Hepatocyte (in vitro differentiated cells): ENCODE measurements around the gene COL6A5. TPM values are rescaled to one million over a fixed set of nuclear protein-coding genes. Genes with fewer than 3 reads are reported as not detected.

Source experiments
- DNase-seq: peaks from one replicate; pipeline ENCODE4 v3.0.0-alpha.2; 2016; ENCODE audit warnings: low spot score
- H2AFZ ChIP-seq: fragments of 200-600 bp; sonication (generic); 2 replicates; pipeline ENCODE4 v1.6.0; 2016; ENCODE audit warnings: antibody characterized with exemption, mild to moderate bottlenecking
- H3K27ac ChIP-seq: fragments of 200-600 bp; sonication (generic); 2 replicates; pipeline ENCODE4 v1.5.1; 2016; ENCODE audit warnings: mild to moderate bottlenecking
- H3K27me3 ChIP-seq: fragments of 200-600 bp; sonication (generic); 2 replicates; pipeline ENCODE4 v1.6.1; 2016
- H3K36me3 ChIP-seq: fragments of 200-600 bp; sonication (generic); replicated peaks from 2 replicates; pipeline ENCODE4 v1.5.1; 2016; ENCODE audit warnings: low read depth; ENCODE audit not compliant: insufficient read depth
- H3K4me1 ChIP-seq: fragments of 200-600 bp; sonication (generic); 2 replicates; pipeline ENCODE4 v1.5.1; 2016; ENCODE audit warnings: mild to moderate bottlenecking, moderate library complexity; ENCODE audit not compliant: insufficient read depth
- H3K4me2 ChIP-seq: fragments of 200-600 bp; sonication (generic); 2 replicates; pipeline ENCODE4 v1.6.0; 2016
- H3K4me3 ChIP-seq: fragments of 200-600 bp; sonication (generic); 2 replicates; pipeline ENCODE4 v1.5.1; 2016; ENCODE audit warnings: mild to moderate bottlenecking
- H3K79me2 ChIP-seq: fragments of 200-600 bp; sonication (generic); 2 replicates; pipeline ENCODE4 v1.6.0; 2017; ENCODE audit warnings: mild to moderate bottlenecking
- H3K9me2 ChIP-seq: fragments of 200-600 bp; sonication (generic); replicated peaks from 2 replicates; pipeline ENCODE4 v1.6.0; 2017; ENCODE audit warnings: mild to moderate bottlenecking; ENCODE audit not compliant: insufficient read depth
- H3K9me3 ChIP-seq: fragments of 200-600 bp; sonication (generic); 2 replicates; pipeline ENCODE4 v1.5.1; 2016; ENCODE audit warnings: low read depth, mild to moderate bottlenecking
- H4K20me1 ChIP-seq: fragments of 200-600 bp; sonication (generic); 2 replicates; pipeline ENCODE4 v1.6.0; 2016; ENCODE audit warnings: mild to moderate bottlenecking; ENCODE audit not compliant: insufficient read depth, poor library complexity, severe bottlenecking
- EZH2 ChIP-seq: fragments of 200-600 bp; sonication (generic); IDR thresholded peaks from 2 replicates; pipeline ENCODE4 v1.6.1; 2016; ENCODE audit warnings: antibody characterized with exemption, mild to moderate bottlenecking, borderline replicate concordance
- EZH2phosphoT487 ChIP-seq: fragments of 200-600 bp; sonication (generic); IDR thresholded peaks from one replicate; pipeline ENCODE4 v1.6.1; 2018; ENCODE audit warnings: antibody characterized with exemption, mild to moderate bottlenecking, low read depth, moderate library complexity; ENCODE audit not compliant: unreplicated experiment, severe bottlenecking
- WGBS: methylation state at CpG from one replicate; pipeline ENCODE4 v1.1.6; 2016; ENCODE audit warnings: low lambda C conversion rate; ENCODE audit errors: missing lambda C conversion rate; 5-methylcytosine and 5-hydroxymethylcytosine counted together
- polyA plus RNA-seq: library from polyadenylated mRNA; unstranded; fragments of >200 nt; fragmentation: Nextera tagmentation; extraction: Ambion mirVana; gene quantifications from 2 replicates; pipeline ENCODE4 v1.2.1, GENCODE V29; 2016
- total RNA-seq: library from RNA; depleted of rRNA; stranded (reverse); fragments of >200 nt; gene quantifications from 2 replicates; pipeline ENCODE4 v1.2.3, GENCODE V29; 2014
- TF ChIP-seq, protein P1 (sequence below): fragments of 200-600 bp; sonication (generic); IDR thresholded peaks from 2 replicates; pipeline ENCODE4 v1.5.1; 2016; ENCODE audit warnings: antibody characterized with exemption, mild to moderate bottlenecking; ENCODE audit not compliant: poor library complexity

COL6A5 gene
- total and polyA plus RNA-seq, 2 experiments from 2014 or later, result 0.11 to 1.1 TPM

DNA sequence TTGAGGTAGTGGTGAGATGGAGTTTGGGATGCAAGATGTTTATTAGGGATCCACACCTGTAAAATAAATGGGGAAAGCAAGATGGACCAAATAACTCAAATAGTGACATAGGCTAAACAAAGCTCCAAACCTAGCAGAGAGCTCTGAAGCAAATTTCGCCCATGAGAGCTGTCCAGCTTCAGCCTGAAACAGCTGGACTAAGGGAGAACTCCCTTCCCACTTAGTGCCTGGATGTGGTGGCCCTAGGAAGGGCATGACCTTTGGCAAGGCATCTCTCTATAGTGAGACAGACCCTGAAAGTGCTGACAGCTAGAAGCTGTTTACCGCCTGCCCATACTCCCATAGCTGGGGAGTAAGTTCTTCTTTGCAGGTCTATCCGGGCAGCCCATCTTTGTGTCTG lies 48.1 kb downstream of the COL6A5 start:
- Histone ChIP-seq H3K9me3 (no peaks in the 10 kb centered on the region), H3K27ac (no peak overlapping the region), H3K27me3 (no peaks in the 10 kb centered on the region), H3K4me1 (peaks cover 10% of the 10 kb centered on the region), H3K4me2 (no peak overlapping the region), H2AFZ (no peak overlapping the region), H3K9me2 (no peaks in the 10 kb centered on the region), H4K20me1 (no peaks in the 10 kb centered on the region), H3K36me3 (no peaks in the 10 kb centered on the region), H3K79me2 (no peaks in the 10 kb centered on the region), H3K4me3 (no peak overlapping the region)
- TF ChIP-seq EZH2phosphoT487 (no peak), EZH2 (no peak)
- TF ChIP-seq, protein P1, sequence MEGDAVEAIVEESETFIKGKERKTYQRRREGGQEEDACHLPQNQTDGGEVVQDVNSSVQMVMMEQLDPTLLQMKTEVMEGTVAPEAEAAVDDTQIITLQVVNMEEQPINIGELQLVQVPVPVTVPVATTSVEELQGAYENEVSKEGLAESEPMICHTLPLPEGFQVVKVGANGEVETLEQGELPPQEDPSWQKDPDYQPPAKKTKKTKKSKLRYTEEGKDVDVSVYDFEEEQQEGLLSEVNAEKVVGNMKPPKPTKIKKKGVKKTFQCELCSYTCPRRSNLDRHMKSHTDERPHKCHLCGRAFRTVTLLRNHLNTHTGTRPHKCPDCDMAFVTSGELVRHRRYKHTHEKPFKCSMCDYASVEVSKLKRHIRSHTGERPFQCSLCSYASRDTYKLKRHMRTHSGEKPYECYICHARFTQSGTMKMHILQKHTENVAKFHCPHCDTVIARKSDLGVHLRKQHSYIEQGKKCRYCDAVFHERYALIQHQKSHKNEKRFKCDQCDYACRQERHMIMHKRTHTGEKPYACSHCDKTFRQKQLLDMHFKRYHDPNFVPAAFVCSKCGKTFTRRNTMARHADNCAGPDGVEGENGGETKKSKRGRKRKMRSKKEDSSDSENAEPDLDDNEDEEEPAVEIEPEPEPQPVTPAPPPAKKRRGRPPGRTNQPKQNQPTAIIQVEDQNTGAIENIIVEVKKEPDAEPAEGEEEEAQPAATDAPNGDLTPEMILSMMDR, result no peak
- no peak for DNase-seq
- WGBS, result 81% methylated on average over 3 of the region's 3 CpGs

DNA sequence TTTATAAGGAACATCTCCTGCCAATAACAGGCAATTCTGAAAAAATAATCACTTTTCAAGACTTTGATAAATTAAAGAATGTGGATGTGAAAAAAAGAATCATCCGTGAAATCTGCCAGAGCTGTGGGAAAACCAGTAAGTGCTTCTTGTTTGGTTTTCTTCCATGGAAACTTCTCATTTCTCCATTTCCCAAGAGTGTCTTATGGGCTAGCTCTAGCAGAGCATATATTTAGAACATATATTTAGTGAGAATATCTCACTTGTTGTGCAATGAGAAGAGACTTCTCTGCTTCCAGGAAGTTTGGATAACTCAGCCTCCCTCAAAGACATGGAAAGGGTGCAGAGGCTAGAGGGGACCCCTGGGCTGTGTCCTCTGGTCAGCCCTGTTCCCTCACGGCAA lies 49.9 kb downstream of the COL6A5 start:
- Histone ChIP-seq H3K4me1 (peaks cover 10% of the 10 kb centered on the region), H3K36me3 (no peaks in the 10 kb centered on the region), H4K20me1 (no peaks in the 10 kb centered on the region), H2AFZ (no peak overlapping the region), H3K4me3 (no peak overlapping the region), H3K27me3 (no peaks in the 10 kb centered on the region), H3K9me2 (no peaks in the 10 kb centered on the region), H3K4me2 (no peak overlapping the region), H3K27ac (peak overlapping the region; percentile 32), H3K79me2 (no peaks in the 10 kb centered on the region), H3K9me3 (no peaks in the 10 kb centered on the region)
- no peak for DNase-seq
- 59% methylated on average over 2 of the region's 2 CpGs for WGBS
- TF ChIP-seq EZH2, result no peak
- no peak for TF ChIP-seq EZH2phosphoT487
- TF ChIP-seq, protein P1, result no peak

DNA sequence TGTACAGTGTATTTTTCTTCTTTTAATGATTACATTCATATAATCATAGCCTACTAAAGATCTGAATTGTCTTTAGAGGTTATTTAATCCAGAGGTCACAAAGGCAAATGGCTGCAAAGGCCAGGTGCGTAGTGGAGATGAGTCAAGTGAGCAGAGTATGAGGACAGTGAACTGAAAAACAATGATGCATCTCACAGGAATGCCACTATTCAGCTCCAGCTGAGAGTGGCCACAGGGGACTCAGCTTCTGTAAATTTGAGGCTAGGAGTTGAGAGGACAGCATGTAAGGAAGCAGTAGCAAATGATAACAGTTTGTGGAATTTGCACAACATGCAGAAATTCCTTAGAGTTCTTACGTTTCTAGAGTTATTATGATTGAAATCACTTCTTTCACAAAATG lies 50.4 kb downstream of the COL6A5 start:
- WGBS, result 31% methylated on average over 2 of the region's 2 CpGs
- Histone ChIP-seq H4K20me1 (no peaks in the 10 kb centered on the region), H3K4me3 (no peak overlapping the region), H3K4me1 (peaks cover 10% of the 10 kb centered on the region), H3K27me3 (no peaks in the 10 kb centered on the region), H2AFZ (no peak overlapping the region), H3K9me3 (no peaks in the 10 kb centered on the region), H3K27ac (peak overlapping the region; percentile 32), H3K79me2 (no peaks in the 10 kb centered on the region), H3K9me2 (no peaks in the 10 kb centered on the region), H3K4me2 (no peak overlapping the region), H3K36me3 (no peaks in the 10 kb centered on the region)
- TF ChIP-seq EZH2, result no peak
- TF ChIP-seq EZH2phosphoT487, result no peak
- TF ChIP-seq, protein P1, result no peak
- peak; percentile 43 for DNase-seq

DNA sequence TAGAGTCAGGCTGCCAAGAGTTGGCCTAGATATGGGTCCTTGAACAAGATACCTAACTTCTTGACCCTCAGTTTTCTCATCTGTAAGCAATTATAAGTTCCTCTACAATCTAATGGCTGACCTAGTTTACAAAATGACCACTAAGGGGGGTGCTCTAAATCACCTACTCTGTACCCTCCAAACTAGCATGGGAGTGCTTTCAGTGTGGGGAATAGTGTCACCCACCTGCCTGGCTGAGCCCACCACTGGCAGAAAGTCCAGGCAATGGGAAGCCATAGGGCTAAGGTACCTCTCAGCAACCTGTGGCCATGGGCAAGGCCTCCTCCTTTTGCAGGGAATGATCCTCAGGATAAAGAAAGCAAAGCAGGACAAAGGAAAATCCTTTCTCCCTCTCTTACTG lies 58.9 kb downstream of the COL6A5 start:
- no peak overlapping the region for H3K27ac ChIP-seq
- H3K9me2 ChIP-seq, result no peaks in the 10 kb centered on the region
- no peak overlapping the region for H3K4me3 ChIP-seq
- TF ChIP-seq EZH2phosphoT487 (no peak), EZH2 (no peak)
- TF ChIP-seq, protein P1, result no peak
- no peaks in the 10 kb centered on the region for H3K36me3 ChIP-seq
- H3K4me2 ChIP-seq, result no peak overlapping the region
- no peaks in the 10 kb centered on the region for H3K9me3 ChIP-seq
- no peaks in the 10 kb centered on the region for H3K79me2 ChIP-seq
- DNase-seq, result no peak
- no peak overlapping the region for H2AFZ ChIP-seq
- no peaks in the 10 kb centered on the region for H4K20me1 ChIP-seq
- no peaks in the 10 kb centered on the region for H3K27me3 ChIP-seq
- no peaks in the 10 kb centered on the region for H3K4me1 ChIP-seq
